CD4-positive, alpha-beta T cell treated with Interleukin-10 for 1 hour (primary cell): ENCODE data around the gene INTS2.
A peak's percentile ranks its signal among the peaks of the same experiment; 100 is the strongest.
"Not testable (repeated sequence)": the region's sequence is repeated elsewhere in the genome, so short reads cannot be mapped to it uniquely, and the experiment has no call there.

Experiments
- DNase-seq: peaks from one replicate; pipeline ENCODE4 v3.0.0-alpha.2; 2020

The INTS2 gene, protein sequence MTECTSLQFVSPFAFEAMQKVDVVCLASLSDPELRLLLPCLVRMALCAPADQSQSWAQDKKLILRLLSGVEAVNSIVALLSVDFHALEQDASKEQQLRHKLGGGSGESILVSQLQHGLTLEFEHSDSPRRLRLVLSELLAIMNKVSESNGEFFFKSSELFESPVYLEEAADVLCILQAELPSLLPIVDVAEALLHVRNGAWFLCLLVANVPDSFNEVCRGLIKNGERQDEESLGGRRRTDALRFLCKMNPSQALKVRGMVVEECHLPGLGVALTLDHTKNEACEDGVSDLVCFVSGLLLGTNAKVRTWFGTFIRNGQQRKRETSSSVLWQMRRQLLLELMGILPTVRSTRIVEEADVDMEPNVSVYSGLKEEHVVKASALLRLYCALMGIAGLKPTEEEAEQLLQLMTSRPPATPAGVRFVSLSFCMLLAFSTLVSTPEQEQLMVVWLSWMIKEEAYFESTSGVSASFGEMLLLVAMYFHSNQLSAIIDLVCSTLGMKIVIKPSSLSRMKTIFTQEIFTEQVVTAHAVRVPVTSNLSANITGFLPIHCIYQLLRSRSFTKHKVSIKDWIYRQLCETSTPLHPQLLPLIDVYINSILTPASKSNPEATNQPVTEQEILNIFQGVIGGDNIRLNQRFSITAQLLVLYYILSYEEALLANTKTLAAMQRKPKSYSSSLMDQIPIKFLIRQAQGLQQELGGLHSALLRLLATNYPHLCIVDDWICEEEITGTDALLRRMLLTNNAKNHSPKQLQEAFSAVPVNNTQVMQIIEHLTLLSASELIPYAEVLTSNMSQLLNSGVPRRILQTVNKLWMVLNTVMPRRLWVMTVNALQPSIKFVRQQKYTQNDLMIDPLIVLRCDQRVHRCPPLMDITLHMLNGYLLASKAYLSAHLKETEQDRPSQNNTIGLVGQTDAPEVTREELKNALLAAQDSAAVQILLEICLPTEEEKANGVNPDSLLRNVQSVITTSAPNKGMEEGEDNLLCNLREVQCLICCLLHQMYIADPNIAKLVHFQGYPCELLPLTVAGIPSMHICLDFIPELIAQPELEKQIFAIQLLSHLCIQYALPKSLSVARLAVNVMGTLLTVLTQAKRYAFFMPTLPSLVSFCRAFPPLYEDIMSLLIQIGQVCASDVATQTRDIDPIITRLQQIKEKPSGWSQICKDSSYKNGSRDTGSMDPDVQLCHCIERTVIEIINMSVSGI

DNA sequence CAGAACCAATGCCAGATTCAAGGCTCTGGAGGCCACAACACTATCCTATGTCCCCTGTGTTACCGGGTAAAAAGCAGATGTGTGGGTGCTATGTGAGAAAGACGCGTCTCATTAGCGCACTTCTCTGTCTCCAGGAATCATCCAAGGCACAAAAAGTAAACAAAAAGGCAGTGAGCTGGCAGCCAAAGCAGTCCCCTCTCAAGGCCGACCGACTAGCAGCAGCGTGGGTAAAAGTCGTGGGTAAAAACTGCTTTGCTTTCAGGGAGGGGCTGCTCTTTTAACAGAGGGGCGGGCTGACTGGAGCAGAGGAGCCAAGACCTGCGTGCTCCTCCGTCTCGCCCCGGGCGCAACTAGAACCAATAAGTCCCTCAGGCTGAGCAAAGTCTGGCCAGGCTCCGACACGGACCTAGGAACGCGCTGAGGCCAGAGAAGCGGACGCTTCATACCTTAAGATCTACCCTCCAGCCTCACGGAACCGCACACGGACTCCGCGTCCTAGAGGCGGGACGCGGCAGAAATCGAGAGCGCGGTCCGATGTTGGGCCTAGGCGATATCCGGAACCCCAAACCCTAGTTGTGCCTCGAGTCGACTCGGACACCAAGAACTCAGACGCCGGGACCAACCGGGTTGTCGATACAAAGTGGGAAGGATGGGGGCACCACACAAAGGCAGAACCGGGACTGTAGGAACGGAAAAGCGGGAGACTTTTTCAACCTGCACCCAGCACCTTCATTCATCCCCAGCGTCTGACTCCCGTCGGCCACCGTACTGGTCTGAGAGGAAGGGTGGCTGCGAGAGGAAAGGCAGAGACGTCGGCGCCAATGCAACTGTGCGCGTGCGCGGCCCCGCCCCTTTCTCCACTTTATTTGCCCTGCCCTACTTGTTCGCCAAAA, at the start of gene INTS2:
TSS of gene INTS2 (minus strand) at position 775 of the 893 bp plus-strand sequence. CDS start 1,338 bp downstream, outside the sequence.
- peak; percentile 96 for DNase-seq

- DNase-seq: no peak
Observed at GRCh38 chr17:61974115-61974514, 46.3 kb upstream of the INTS2 start.

GRCh38 chr17:61972311-61972710, 44.5 kb upstream of the INTS2 start:
- DNase-seq: no peak

DNA sequence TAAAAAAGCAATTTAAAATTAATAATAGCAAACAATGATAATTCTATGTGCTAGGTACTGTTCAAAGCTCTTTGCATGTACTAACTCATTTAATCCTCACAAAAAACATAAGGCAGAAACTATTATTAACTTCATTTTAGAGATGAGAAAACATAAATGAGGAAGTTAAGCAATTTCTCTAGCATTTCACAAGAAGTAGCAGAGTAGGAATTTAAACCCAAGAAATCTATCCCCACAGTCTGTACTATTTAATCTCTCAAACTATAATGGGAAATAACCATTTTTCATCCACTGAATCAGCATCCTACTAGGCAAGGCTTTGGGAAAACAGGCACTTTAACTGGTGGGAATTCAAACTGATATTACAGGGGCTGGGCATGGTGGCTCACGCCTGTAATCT, 42.2 kb upstream of the INTS2 start:
- no peak for DNase-seq

DNA sequence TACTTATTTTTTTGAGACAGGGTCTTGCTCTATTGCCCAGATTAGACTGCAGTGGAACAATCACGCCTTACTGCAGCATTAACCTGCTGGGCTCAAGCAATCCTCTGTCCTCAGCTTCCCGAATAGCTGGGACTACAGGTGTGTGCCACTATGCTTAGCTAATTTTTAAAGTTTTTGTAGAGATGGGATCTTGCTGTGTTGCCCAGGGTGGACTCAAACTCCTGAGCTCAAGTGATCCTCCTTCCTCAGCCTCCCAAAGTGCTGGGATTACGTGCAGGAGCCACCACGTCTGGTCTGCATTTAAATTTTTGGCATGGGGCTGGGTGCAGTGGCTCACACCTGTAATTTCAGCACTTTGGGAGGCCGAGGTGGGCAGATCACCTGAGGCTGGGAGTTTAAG, 41.0 kb upstream of the INTS2 start:
- DNase-seq: no peak

- no peak for DNase-seq
Observed at GRCh38 chr17:61967729-61968128, 39.9 kb upstream of the INTS2 start.

GRCh38 chr17:61966191-61966590, 38.4 kb upstream of the INTS2 start:
- DNase-seq: no peak

GRCh38 chr17:61955619-61956018, 27.8 kb upstream of the INTS2 start:
- no peak for DNase-seq

- no peak for DNase-seq
Observed at GRCh38 chr17:61947367-61948078, 19.7 kb upstream of the INTS2 start.

DNA sequence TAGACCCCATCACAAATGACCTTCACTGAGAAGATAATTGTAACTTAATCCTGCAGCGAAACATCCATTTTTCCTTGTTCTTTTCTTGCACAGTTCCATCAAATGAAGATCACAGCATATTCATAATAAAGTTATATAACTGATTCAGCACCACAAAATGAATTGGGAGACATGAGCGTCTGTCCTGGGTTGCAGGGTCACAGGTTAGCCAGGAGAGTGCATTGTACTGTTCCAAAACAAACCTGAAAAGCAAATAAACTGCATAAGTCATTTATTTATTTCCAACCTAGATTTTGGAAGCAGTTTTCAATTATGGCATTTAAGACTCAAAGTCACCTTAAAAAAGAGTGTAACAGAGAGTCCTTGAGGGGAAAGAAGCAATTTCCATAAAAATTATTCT, 18.6 kb upstream of the INTS2 start:
- DNase-seq: no peak

DNA sequence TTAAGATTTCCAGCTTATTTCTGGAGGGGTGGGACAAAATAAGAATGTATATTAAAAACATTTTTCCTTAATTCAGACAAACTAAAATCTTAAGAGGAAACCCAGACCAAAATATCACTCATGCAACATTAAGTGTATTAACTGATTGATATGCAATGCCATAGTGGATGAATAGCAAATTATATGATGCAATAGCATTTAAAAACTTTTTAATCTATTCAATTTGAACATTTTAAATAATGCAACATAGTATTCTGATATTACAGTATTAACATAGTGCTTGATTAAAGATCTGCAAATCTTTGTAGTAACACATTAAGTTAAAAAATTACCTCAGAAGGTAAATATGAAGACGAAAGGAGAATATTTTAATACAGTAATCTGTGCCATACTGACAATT, 15.3 kb upstream of the INTS2 start:
- no peak for DNase-seq

DNA sequence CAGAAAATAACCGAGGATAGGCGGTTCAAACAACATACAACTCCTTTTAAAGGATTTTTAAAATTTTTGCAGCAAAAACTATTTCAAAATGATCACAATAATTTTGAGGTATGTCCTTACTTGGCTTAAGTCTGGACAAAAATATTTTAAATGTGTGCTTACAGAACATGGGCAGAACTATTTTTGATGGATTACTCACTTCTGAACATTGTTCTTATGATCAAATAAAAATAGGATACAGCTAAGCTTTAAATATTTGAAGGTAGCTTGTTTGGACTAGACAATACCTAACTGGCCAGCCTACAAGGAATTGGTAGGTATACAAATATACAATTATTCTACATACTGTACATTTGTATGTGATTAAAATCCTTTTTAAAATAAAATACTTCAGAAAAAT, 14.3 kb upstream of the INTS2 start:
- no peak for DNase-seq

DNA sequence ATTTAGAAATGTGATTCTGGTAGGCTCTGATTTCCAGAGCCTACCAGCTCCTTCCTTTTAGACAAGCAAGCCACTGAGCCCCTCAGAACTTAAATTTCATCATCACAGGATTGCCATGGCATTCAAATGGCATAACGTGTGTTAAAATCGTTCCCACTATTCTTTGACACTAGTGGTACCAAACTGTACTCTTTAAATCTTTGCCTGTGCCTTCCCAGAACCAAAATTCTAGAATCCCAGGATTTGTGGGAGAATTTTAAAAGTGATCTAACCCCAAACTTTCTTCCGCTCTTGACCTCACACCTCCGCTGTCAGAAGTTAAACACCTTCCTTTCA, 287 bp upstream of the INTS2 start:
- peak; percentile 10 for DNase-seq

GRCh38 chr17:61926826-61927207, 965 bp downstream of the INTS2 start:
- DNase-seq: no peak

DNA sequence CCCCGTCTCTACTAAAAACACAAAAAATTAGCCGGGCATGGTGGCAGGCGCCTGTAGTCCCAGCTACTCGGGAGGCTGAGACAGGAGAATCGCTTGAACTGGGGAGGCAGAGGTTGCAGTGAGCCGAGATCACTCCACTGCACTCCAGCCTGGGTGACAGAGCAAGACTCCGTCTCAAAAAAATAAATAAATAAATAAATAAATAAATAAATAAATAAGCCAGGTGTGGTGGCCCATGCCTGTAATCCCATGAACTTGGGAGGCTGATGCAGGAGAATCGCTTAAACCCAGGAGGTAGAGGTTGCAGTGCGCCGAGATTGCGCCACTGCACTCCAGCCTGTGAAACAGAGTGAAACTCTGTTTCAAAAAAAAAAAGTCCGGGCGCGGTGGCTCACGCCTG, 12.6 kb downstream of the INTS2 start:
- not testable (repeated sequence) for DNase-seq

GRCh38 chr17:61908292-61909037, 19.3 kb downstream of the INTS2 start:
- no peak for DNase-seq

DNA sequence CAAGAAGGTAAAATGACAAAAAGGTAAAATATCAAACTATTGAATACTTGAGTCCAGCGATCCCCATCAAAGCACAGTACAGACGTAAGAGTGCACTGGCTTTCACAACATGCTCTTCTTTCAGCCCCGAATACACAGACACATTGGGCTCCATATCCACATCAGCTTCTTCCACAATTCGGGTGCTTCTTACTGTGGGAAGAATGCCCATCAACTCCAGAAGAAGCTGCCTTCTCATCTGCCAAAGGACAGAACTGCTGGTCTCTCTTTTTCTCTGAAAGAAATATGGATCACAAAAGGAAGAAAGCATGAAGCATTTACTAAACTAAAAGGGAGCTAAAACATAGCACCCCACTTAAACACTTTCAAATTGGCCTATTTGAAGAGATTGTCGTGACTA, 20.4 kb downstream of the INTS2 start:
- no peak for DNase-seq

GRCh38 chr17:61904094-61904710, 23.6 kb downstream of the INTS2 start:
- DNase-seq: peak; percentile 64

GRCh38 chr17:61903251-61903650, 24.5 kb downstream of the INTS2 start:
- no peak for DNase-seq

DNA sequence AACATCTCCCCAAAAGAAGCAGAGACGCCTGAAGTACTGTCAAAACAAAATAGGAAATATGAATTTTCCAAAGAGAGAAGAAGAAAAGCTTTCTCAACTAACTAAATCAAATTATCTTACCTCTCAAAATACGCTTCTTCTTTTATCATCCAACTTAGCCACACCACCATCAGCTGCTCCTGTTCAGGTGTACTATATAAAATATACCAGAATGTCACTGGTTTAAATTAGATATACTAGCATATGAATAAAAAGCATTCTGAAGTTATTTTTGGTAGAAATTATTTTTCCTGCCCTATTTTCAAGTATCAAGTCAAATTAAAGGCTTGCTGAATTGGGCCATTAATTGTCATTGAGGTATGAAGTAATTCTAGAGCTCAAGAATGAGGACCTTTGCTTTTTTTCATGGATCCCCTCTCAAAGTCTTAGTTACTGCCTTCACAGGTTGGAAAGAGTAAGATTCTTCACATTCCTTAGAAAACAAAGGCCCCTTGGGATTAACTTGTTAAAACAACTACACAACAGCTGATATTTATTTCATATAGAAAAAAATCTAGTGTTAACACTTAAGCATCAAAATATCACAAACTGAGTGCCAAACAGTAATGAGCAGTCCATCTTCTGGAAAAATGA, 30.1 kb downstream of the INTS2 start:
- DNase-seq: no peak
